Measurements from ENCODE around the gene UBAP1. TPM values are rescaled to one million over a fixed set of nuclear protein-coding genes. Genes with fewer than 3 reads are reported as not detected.
"Not testable (repeated sequence)": the region's sequence is repeated elsewhere in the genome, so short reads cannot be mapped to it uniquely, and the experiment has no call there.

UBAP1 gene
- total RNA-seq, 2 donors from 2014 or later: 34.3 to 43.3 TPM

DNA sequence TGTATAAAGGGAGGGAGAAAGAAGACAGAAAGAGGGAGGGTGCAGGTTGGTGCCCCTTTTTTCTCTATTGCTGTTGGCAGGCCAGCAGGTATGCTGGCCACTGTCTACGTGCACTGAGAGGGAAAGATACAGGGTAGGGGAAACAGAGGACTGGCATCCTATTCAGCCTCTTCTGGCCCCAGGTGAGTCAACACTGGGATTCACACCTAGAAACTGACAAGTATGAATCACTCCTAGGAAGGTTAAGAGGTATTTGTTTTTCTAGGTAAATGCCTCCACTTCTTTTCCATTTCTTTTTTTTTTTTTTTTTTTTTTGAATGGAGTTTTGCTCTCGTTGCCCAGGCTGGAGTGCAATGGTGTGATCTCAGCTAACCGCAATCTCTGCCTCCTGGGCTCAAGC, 2.8 kb upstream of the UBAP1 start:
- DNase-seq: no peak
- ATAC-seq: no peak
- intact Hi-C loops (cut with DNase I, micrococcal nuclease): no loop called here

DNA sequence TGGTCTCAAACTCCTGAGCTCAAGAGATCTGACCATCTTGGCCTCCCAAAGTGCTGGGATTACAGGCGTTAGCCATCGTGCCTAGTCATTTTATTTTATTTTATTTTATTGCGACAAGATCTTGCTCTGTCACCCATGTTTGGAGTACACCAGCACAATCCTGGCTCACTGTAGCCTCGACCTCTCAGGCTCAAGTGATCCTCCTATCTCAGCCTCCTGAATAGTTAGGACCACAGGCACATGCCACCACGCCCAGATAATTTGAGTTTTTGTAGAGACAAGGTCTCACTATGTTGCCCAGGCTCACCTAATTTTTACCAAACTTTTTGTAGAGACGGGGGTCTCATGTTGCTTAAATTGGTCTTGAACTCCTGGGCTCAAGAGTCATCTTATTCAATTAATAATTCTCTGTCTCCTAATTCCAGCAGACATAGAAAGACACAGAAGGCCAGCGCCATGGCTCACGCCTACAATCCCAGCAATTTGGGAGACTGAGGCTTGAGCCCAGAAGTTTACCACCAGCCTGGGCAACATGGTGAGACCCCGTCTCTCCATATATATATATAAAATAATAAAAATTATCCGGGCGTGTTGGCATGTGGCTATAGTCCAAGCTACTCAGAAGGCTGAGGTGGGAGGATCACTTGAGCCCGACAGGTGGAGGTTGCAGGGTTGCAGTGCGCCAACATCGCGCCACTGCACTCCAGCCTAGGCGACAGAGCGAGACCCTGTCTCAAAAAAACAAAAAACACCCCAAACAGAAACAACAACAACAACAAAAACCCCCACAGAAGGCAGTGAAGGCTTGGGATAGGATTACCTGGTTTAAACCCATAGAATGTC, 1.0 kb upstream of the UBAP1 start:
- no peak for ATAC-seq
- DNase-seq: no peak
- intact Hi-C loops (cut with DNase I, micrococcal nuclease): no loop called here

DNA sequence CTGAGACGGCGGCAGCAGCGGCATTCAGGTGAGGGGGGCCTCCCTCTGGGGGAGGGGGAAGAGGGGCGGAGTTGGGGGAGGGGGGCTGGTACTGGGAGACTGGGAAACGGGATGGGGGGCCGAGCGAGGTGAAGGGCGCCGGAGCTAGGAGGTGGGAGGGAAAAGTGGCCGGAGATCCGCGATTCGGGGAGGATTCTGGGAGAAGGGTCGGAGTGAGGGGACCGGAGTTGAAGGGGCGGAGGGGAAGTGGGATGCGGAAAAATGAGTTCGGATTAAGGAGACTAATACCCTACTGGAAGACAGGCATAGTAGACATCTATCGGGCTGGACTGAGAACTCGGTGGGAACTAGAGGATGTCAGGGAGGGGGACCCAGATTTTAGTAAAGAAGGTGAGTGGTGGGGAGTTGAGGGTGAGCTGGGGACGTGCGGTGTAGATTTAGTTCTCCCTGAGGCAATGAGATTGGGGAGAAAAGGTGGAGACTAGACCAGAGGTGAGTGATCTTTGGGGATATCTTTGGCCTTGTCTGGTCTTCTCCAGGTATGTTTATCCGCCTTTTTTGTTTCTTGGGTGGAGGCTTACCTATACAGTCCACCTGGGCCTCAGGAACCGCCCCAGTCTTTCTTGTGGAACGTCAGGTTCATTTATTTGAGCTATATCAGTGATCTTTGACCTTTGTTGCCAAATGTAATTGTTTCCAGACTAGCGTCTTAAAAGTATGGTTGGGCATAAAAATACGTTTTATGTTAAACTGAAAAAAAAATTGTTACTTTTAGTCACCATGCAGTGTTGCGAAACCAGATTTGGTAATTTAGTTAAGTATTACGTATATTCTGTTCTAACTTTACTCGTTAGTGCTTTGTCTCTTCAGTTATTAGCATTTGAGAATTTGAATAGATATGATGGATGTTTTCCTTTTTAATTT, 632 bp downstream of the UBAP1 start:
- intact Hi-C loops (cut with DNase I, micrococcal nuclease): no loop called here
- ATAC-seq (peak; percentile 65), DNase-seq (peak; percentile 36)

DNA sequence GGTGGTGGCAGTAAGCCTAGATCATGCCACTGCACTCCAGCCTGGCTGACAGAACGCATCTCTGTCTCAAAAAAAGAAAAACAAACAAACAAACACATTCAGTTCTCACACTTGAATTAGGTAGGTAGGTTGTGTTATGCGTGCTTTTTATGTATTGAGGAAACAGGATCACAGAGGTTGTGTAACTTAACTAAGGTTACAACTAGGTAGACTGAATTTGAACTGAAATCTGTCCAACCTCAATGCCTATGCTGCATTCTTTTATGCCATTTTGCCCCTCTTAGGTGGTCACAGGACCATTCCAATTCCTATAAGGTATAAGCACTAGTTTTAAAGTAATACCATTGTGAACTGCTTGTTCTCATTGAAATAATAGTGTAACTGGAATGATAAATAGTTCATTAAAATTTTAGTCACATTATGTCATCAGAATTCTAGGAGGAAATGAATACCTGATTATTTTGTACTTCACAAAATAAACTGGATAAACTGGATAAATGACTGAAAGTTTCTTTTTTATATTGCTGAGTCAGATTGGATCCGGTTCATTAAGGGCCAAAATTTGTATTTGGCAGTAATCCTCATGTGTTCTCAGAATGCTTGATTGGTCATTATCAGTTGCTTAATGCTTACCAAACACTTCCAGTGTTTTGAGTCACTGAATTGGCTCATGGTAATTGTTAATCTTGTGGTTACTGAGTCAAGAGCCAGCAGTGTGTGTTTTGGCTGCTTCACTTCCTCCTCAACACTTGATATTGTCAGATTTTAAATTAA, 7.1 kb downstream of the UBAP1 start:
- no peak for DNase-seq
- ATAC-seq: peak; percentile 48
- intact Hi-C loops (cut with DNase I, micrococcal nuclease): no loop called here

DNA sequence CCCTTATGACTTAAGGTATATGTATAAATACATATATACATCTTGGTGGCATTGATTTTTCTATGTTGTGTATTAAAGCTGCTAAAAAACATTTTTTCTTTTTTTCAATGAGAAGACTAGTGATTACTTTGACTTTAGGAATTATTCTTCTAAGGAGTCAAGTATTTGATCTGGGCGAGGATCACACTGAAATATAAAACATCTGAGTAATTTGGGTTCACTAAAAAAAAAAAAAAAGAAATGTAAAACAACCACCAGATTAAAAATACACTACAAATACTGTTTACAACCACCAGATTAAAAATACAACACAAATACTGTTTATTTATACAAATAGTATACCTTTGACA, 9.0 kb downstream of the UBAP1 start:
- DNase-seq: no peak
- ATAC-seq: no peak
- intact Hi-C loops (cut with DNase I, micrococcal nuclease): no loop called here

DNA sequence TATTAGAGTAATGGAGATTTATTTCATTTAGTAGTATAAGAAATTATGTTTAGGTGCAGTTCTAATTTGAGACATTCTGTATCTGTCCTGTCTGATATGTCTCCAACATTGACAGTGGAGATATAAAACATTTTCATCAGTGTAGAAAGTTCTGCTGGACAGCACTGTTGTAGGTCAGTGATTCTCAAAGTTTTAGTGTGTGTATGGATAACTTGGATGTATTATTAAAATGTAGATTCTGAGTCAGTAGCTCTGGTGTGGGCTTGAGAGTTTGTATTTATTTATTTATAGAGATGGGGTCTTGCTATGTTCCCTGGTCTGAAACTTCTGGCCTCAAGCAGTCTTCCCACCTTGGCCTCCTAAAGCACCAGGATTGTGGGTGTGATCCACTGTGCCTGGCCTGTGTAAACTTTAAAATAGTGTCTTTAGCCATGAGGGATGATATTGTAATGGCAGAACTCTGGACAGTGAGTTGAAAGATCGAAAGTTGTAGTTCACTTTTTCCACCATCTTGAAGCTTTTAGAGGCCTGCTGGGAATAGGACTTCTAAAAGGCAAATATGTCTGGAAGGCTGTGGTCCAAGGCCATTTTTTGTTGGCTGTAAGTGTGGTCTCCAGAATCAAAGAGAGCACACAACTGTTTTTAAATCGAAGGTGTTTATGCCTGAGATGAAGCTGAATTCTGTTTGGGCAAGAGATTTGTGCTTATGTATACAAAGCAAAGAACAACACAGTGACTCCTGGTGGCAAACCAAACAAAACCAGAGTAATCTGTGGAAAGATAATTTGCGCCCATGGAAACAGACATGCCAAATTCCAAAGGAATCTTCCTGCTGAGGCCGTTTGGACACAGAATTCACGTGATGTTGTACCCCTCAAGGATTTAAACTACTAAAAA, 12.4 kb downstream of the UBAP1 start:
- intact Hi-C loops (cut with DNase I, micrococcal nuclease): no loop called here
- DNase-seq (no peak), ATAC-seq (peak; percentile 47)

DNA sequence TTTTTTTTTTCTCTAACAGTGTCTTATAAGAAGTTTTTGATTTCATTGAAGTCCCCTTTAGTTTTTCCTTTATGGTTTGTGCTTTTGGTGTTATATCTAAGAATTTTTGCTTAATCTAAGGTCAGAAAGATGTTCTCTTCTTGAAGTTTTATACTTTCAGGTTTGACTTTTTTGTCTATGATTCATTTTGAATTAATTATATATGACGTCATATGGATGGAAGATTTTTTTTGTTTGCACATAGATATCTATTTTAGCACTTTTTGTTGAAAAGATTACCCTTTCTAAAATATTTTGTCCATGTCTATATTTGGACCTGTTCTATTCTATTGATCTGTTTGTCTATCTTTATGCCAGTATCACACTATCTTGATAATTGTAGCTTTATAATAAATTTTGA, 16.3 kb downstream of the UBAP1 start:
- intact Hi-C loops (cut with DNase I, micrococcal nuclease): no loop called here
- no peak for DNase-seq
- ATAC-seq: no peak

DNA sequence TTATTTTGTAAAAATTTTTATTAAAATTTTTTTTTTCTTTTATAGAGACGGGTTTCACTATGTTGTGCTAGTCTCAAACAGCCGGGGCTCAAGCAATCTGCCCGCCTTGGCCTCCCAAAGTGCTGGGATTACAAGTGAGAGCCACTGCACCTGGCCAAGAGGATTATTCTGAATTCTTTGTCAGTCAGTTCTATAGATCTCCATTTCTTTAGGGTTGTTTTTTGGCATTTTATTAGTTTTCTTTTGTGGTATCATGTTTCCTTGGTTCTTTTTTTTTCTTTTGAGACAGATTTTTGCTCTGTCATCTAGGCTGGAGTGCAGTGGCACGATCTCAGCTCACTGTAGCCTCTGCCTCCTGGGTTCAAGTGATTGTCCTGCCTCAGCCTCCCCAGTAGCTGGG, 18.4 kb downstream of the UBAP1 start:
- DNase-seq; ATAC-seq; intact Hi-C loops (cut with DNase I, micrococcal nuclease): not testable (repeated sequence)

DNA sequence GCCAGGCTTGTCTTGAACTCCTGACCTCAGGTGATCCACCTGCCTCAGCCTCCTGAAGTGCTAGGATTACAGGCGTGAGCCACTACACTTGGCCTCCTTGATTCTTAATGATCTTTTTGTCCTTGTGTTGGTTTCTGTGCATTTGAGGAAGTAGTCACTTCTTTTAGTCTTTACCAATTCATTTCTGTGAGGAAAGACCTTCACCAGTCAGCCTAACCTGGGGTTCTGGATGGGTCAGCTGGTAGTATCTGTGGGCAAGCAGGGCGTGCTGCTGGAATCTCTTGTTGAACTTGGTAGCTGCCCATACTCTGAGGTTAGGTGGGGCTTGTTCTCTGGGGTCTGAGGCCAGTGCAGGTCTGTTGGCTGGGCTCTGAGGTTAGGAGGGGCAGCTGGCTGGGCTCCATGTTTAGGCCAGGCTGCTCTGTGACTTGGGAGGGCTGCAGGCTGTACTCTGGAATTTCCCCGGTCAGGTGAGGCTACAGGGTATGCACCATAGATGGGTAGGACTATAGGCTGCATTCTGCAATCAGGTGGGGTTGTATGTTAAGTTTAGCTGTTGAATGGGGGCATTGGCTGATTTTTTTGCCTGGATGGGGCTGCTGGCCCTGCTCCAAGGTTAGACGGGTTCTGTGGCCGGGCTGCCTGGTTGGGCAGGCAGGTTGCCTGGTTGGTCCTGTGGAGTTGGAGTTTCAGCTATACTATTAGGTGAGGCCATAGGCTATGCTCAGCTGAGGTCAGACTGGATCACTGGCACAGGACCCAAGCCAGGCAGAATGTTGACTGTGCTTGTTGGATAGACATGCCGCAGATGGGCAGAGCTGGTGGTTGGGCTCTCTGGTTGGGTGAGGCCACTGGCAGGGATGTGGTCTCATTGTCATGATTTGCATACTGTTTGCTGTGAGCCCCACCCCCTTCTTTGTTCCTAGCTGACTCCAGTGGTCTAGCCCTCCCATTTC, 19.2 kb downstream of the UBAP1 start:
- intact Hi-C loops (cut with DNase I, micrococcal nuclease): no loop called here
- ATAC-seq (peak; percentile 20), DNase-seq (no peak)

DNA sequence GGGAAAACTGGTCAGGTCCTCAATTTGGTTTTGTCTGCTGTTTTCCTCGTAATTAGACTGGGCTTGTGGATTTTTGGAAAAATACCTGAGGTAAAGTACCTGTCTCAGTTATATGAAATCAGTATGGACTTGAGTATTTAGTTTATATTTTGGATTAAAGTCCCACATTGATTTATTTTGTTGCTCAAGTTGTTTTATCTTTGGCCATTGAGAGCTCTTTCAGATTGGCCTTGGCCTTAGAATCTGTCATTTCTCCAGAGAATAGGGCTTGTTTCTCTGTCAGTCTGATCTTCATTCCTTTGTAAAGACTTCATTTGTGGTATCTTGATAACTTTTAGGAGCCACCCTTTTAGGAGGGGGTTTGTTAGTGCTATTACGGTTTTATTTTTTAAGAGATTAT, 21.2 kb downstream of the UBAP1 start:
- no peak for DNase-seq
- intact Hi-C loops (cut with DNase I, micrococcal nuclease): no loop called here
- no peak for ATAC-seq

DNA sequence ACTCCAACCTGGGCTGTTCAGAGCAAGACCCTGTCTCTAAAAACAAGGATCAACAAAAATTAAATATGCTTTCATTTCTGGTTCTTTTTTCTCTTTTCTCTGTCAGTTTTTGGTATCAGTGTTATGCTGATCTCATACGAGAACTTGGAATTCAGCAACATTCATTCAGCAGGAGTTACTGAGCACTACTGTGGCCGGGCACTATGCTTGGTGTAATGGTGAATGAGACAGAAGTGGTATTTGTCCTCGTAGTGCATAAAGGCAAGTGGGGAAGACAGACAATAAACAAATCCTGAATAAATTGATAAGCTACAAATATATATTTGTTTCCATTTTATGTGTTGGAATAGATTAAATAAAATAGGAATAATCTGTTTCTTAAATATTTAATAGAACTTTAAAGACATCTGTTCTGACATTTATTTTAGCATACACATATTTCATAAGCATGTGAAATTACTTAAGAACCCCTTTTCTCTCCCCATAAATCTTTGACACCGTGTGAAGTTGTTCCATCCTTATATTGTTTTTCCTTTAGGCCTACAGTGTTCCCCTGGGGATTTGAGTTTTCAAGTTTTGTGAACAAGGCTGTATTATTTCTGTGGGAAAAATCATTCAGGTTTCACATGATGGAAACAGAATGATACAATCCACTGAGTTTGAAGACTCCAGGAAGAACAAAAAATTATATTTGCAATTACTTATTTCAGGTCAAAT, 24.6 kb downstream of the UBAP1 start:
- ATAC-seq (no peak), DNase-seq (no peak)
- intact Hi-C loops (cut with DNase I, micrococcal nuclease): no loop called here

DNA sequence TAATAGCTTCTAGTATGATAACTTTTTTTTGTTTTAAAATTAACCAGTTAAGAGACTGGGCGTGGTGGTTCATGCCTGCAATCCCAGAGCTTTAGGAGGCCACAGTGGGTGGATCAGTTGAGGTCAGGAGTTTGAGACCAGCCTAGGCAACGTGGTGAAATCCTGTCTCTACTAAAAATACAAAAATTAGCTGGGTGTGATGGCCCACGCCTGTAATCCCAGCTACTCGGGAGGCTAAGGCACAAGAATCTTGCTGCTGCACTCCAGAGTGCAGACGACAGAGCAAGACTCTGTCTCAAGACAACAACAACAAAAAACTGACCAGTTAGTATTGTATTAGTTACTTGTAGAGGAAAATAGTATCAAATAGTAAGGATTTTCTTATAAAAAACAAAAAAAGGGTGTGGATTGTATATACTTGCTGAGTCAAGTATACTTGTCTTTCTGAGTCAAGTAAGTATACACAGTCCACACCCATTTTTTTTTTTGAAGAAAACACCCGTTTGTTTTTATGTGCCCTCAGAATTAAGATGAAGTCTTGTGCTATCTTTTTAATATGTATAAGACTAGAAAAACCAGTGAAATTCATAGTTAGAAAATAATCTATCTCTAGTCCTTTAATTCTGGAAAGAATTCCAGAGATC, 25.3 kb downstream of the UBAP1 start:
- DNase-seq: no peak
- peak; percentile 34 for ATAC-seq
- intact Hi-C loops (cut with DNase I, micrococcal nuclease): no loop called here

DNA sequence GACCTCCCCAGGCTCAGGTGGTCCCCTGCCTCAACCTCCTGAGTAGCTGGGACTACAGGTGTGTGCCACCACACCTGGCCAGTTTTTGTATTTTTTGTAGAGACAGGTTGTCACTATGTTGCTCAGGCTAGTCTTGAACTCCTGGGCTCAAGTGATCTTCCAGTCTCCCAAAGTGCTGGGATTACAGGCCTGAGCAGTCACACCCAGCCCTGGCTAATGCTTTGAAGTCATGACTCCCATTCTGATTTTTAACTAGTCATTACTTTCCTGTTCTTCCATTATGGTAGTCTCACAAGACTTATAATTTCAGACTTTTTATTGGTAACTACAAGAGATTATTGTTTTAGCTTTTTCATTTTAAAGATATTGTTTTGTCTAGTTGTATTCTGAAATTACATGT, 26.3 kb downstream of the UBAP1 start:
- ATAC-seq: no peak
- intact Hi-C loops (cut with DNase I, micrococcal nuclease): no loop called here

DNA sequence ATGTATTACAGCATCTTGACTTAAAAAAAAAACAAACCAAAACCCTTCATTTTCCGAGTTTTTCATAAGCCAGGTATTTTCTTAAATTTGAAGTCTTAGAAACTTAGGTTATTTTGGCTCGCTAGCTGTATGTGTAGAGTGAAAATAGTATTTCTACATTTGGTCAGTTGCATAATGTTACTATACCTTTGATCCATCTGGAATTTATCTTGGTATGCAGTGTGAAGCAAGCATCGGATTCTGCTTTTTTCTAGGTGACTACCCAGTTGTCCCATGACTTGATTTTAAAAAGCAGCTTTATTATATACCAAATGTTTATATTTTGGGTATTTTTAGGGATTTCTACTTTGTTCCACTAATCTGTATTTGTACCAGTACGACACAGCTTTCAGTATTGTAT, 27.7 kb downstream of the UBAP1 start:
- ATAC-seq (no peak), DNase-seq (no peak)
- intact Hi-C loops (cut with DNase I, micrococcal nuclease): no loop called here

More for the DNA sequence above, 26.3 kb downstream of the UBAP1 start:
- no peak for DNase-seq

DNA sequence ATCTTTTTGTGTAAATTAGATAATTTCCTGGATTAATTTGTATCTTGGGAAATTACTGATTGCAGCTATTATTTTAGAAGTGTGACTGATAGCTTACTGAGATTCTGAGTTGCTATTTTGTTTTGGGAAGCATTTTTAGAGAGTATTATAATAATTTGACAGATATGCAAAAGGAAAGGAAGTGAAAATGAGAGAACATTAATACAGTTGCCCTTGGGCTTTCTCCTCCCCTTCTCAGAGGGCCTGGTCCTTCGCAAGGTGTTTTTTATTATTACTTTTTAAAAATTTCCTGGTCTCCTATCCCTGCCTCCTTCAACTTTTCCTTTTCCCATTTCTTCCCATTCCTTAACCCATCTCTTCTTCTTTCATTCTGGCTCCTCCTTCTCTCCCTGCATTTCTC, 32.6 kb downstream of the UBAP1 start:
- intact Hi-C loops (cut with DNase I, micrococcal nuclease): no loop called here
- DNase-seq (no peak), ATAC-seq (no peak)

DNA sequence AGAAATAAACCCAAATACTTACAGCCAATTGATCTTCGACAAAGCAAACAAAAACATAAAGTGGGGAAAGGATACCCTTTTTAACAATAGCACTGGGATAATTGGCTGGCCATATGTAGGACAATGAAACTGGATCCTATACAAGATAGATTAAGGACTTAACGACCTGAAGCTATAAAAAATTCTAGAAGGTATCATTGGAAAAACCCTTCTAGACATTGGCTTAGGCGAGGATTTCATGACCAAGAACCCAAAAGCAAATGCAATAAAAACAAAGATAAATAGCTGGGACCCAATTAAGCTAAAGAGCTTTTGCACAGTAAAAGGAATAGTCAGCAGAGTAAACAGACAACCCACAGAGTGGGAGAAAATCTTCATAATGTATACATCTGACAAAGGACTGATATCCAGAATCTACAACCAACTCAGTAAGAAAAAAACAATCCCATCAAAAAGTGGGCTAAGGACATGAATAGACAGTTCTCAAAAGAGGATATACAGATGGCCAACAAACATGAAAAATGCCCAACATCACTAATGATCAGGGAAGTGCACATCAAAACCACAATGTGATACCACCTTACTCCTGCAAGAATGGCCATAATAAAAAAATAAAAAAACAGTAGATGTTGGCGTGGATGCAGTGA, 35.6 kb downstream of the UBAP1 start:
- DNase-seq; intact Hi-C loops (cut with DNase I, micrococcal nuclease); ATAC-seq: not testable (repeated sequence)
